Astrocyte (in vitro differentiated cells and primary cell): ENCODE data around the gene GNG2. TPM values are rescaled to one million over a fixed set of nuclear protein-coding genes. Genes with fewer than 3 reads are reported as not detected.

Experiments used
- DNase-seq: peaks from one replicate; pipeline ENCODE4 v3.0.0-alpha.2; 2010; ENCODE audit warnings: low read depth
- FAIRE-seq: peaks from 2 replicates; lab custom pipeline; 2011; peaks lifted over from hg19 to GRCh38; lab: Jason Lieb, UNC
- H2AFZ ChIP-seq: 2 replicates; pipeline ENCODE4 v1.6.0; 2012; ENCODE audit warnings: low read depth, low read length, inconsistent platforms
- H3K27ac ChIP-seq: 2 replicates; pipeline ENCODE4 v1.5.1; 2011; ENCODE audit warnings: low read depth, low read length, inconsistent platforms
- H3K27me3 ChIP-seq: 2 replicates; pipeline ENCODE4 v1.6.0; 2011; ENCODE audit warnings: low read length, inconsistent platforms; ENCODE audit not compliant: insufficient read depth
- H3K36me3 ChIP-seq: 2 replicates; pipeline ENCODE4 v1.5.1; 2011; ENCODE audit warnings: low read length, inconsistent platforms; ENCODE audit not compliant: insufficient read depth
- H3K4me1 ChIP-seq: 2 replicates; pipeline ENCODE4 v1.5.1; 2011; ENCODE audit warnings: low read length, inconsistent platforms; ENCODE audit not compliant: insufficient read depth
- H3K4me2 ChIP-seq: 2 replicates; pipeline ENCODE4 v1.6.0; 2012; ENCODE audit warnings: low read length, inconsistent platforms
- H3K4me3 ChIP-seq: 2 replicates; pipeline ENCODE4 v1.5.1; 2011; ENCODE audit warnings: low read depth, mild to moderate bottlenecking, low read length, inconsistent platforms; ENCODE audit not compliant: insufficient read depth
- H3K79me2 ChIP-seq: 2 replicates; pipeline ENCODE4 v1.6.0; 2012; ENCODE audit warnings: mild to moderate bottlenecking, low read length, inconsistent platforms; ENCODE audit not compliant: insufficient read depth
- H3K9ac ChIP-seq: 2 replicates; pipeline ENCODE4 v1.6.0; 2012; ENCODE audit warnings: mild to moderate bottlenecking, low read length, inconsistent platforms
- H3K9me3 ChIP-seq: 2 replicates; pipeline ENCODE4 v1.5.1; 2012; ENCODE audit warnings: low read depth, mild to moderate bottlenecking, low read length, inconsistent platforms; ENCODE audit not compliant: insufficient read depth
- H4K20me1 ChIP-seq: 2 replicates; pipeline ENCODE4 v1.6.0; 2012; ENCODE audit warnings: low read length, inconsistent platforms; ENCODE audit not compliant: insufficient read depth
- H3K27ac Mint-ChIP-seq: one replicate; pipeline ENCODE4 v1.8.0; 2021; ENCODE audit warnings: mild to moderate bottlenecking, mixed read lengths; ENCODE audit not compliant: unreplicated experiment
- H3K27me3 Mint-ChIP-seq: one replicate; pipeline ENCODE4 v1.8.0; 2021; ENCODE audit warnings: low read depth, mixed read lengths; ENCODE audit not compliant: unreplicated experiment
- H3K36me3 Mint-ChIP-seq: one replicate; pipeline ENCODE4 v1.8.0; 2021; ENCODE audit warnings: low read depth, mixed read lengths; ENCODE audit not compliant: unreplicated experiment
- H3K4me1 Mint-ChIP-seq: one replicate; pipeline ENCODE4 v1.8.0; 2021; ENCODE audit warnings: low read depth, mixed read lengths; ENCODE audit not compliant: unreplicated experiment
- H3K4me3 Mint-ChIP-seq: one replicate; pipeline ENCODE4 v1.8.0; 2021; ENCODE audit warnings: mild to moderate bottlenecking, moderate library complexity, mixed read lengths; ENCODE audit not compliant: unreplicated experiment
- H3K9me3 Mint-ChIP-seq: one replicate; pipeline ENCODE4 v1.8.0; 2021; ENCODE audit warnings: mild to moderate bottlenecking, mixed read lengths; ENCODE audit not compliant: unreplicated experiment
- EZH2 ChIP-seq: IDR thresholded peaks from 2 replicates; pipeline ENCODE4 v1.6.1; 2012; ENCODE audit warnings: mild to moderate bottlenecking, low read length, inconsistent platforms; ENCODE audit not compliant: insufficient read depth
- total RNA-seq: library from RNA; stranded (reverse); gene quantifications from 2 replicates; pipeline ENCODE4 v1.2.1, GENCODE V29; 2021
- TF ChIP-seq, protein P1 (sequence below): IDR thresholded peaks from 2 replicates; pipeline ENCODE4 v1.5.1; 2011; ENCODE audit warnings: low read depth, mild to moderate bottlenecking, inconsistent platforms, low read length, moderate library complexity; ENCODE audit not compliant: insufficient read depth

The GNG2 gene
- total RNA-seq, 1 donor from 2014 or later, result 7.3 TPM

DNA sequence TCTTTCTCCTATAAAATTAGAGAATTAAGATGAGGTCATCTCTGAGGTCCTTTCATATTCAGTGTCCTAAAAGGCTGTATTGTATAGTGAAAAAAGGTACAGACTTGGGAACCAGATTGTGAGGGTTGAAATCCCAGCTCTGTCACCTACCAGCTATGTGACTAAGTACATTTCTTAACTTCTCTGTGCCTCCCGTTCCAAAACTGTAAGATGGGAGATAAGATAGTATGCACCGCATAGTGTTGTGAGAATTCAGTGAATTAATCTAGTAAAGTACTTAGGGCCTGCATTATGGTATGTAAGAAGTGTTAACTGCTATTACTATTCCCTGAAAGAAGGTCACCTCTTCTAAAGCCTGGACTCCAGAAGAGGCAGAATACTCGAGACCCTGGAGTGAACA is 60.6 kb downstream of the GNG2 start:
- H3K4me3 Mint-ChIP-seq, result no peak overlapping the region
- H3K4me1 Mint-ChIP-seq, result peaks cover 8% of the 10 kb centered on the region
- Histone ChIP-seq H3K36me3 (no peaks in the 10 kb centered on the region), H3K79me2 (no peaks in the 10 kb centered on the region), H3K9ac (no peak overlapping the region), H4K20me1 (no peaks in the 10 kb centered on the region), H3K27ac (no peak overlapping the region), H2AFZ (no peak overlapping the region), H3K27me3 (no peaks in the 10 kb centered on the region), H3K4me2 (no peak overlapping the region), H3K4me1 (peaks cover 8% of the 10 kb centered on the region), H3K4me3 (no peak overlapping the region), H3K9me3 (no peaks in the 10 kb centered on the region)
- H3K9me3 Mint-ChIP-seq, result no peaks in the 10 kb centered on the region
- DNase-seq, result peak; percentile 20
- H3K36me3 Mint-ChIP-seq, result no peaks in the 10 kb centered on the region
- H3K27me3 Mint-ChIP-seq, result no peaks in the 10 kb centered on the region
- TF ChIP-seq, protein P1, sequence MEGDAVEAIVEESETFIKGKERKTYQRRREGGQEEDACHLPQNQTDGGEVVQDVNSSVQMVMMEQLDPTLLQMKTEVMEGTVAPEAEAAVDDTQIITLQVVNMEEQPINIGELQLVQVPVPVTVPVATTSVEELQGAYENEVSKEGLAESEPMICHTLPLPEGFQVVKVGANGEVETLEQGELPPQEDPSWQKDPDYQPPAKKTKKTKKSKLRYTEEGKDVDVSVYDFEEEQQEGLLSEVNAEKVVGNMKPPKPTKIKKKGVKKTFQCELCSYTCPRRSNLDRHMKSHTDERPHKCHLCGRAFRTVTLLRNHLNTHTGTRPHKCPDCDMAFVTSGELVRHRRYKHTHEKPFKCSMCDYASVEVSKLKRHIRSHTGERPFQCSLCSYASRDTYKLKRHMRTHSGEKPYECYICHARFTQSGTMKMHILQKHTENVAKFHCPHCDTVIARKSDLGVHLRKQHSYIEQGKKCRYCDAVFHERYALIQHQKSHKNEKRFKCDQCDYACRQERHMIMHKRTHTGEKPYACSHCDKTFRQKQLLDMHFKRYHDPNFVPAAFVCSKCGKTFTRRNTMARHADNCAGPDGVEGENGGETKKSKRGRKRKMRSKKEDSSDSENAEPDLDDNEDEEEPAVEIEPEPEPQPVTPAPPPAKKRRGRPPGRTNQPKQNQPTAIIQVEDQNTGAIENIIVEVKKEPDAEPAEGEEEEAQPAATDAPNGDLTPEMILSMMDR, result no peak
- no peak for TF ChIP-seq EZH2
- H3K27ac Mint-ChIP-seq, result no peak overlapping the region
- no peak for FAIRE-seq

DNA sequence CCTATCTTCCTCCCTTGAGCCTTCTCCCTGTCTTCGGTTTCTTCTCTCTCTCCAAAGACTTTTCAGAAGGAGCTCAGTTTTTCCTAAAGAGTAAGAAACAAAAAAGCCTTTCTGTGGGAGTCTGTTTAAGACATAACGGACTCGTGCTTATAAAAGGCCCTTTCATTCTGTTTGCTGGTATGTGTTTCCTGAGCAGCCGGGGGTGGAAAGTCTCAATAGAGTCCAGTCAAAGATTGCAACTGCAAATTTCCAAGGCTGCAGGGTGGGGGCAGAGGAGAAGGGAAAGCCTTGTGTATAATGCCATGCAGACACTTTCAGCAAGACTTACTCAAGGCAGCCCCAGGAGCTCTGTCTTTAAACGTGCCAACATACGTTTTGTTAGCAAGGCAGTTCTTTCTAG is 62.2 kb downstream of the GNG2 start:
- H3K36me3 ChIP-seq, result no peaks in the 10 kb centered on the region
- FAIRE-seq (no peak), DNase-seq (peak; percentile 36)
- no peaks in the 10 kb centered on the region for H3K9me3 ChIP-seq
- no peaks in the 10 kb centered on the region for H3K9me3 Mint-ChIP-seq
- H3K4me3 Mint-ChIP-seq, result no peak overlapping the region
- TF ChIP-seq, protein P1, result no peak
- no peak for TF ChIP-seq EZH2
- peaks cover 8% of the 10 kb centered on the region for H3K4me1 Mint-ChIP-seq
- no peaks in the 10 kb centered on the region for H3K27me3 ChIP-seq
- peak overlapping the region; percentile 76 for H3K4me2 ChIP-seq
- H3K27ac ChIP-seq, result no peak overlapping the region
- H3K27me3 Mint-ChIP-seq, result no peaks in the 10 kb centered on the region
- peak overlapping the region; percentile 90 for H3K27ac Mint-ChIP-seq
- no peaks in the 10 kb centered on the region for H3K79me2 ChIP-seq
- H3K4me1 ChIP-seq, result peaks cover 8% of the 10 kb centered on the region
- no peaks in the 10 kb centered on the region for H3K36me3 Mint-ChIP-seq
- H3K9ac ChIP-seq, result peak overlapping the region; percentile 44
- peak overlapping the region; percentile 38 for H2AFZ ChIP-seq
- peak overlapping the region; percentile 11 for H3K4me3 ChIP-seq
- H4K20me1 ChIP-seq, result no peaks in the 10 kb centered on the region

DNA sequence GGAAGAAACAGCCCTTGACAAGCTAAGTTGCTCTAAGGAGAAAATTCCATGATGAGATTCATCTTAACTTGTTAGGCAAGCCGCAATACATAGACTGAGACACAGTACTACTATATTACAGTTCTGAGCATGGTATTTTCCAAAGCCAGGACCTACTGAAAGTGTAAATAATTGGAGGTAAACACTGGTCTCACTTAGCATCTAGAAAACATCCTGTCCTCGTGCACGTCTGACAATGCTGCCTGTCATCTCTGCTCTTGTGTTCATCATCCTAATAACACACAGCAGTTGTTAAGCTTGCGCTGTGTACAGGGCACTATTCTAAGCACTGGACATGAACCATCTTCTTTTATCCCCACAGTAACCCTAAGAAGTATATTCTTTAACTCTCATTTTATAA is 64.2 kb downstream of the GNG2 start:
- FAIRE-seq (peak; percentile 23), DNase-seq (no peak)
- no peaks in the 10 kb centered on the region for H3K9me3 ChIP-seq
- no peaks in the 10 kb centered on the region for H3K36me3 ChIP-seq
- Mint-ChIP-seq H3K36me3 (no peaks in the 10 kb centered on the region), H3K27ac (no peak overlapping the region), H3K9me3 (no peaks in the 10 kb centered on the region), H3K4me1 (peaks cover 12% of the 10 kb centered on the region), H3K4me3 (no peak overlapping the region), H3K27me3 (no peaks in the 10 kb centered on the region)
- TF ChIP-seq, protein P1, result no peak
- TF ChIP-seq EZH2, result no peak
- H2AFZ ChIP-seq, result no peak overlapping the region
- peaks cover 15% of the 10 kb centered on the region for H3K4me1 ChIP-seq
- H4K20me1 ChIP-seq, result no peaks in the 10 kb centered on the region
- no peak overlapping the region for H3K4me2 ChIP-seq
- H3K4me3 ChIP-seq, result no peak overlapping the region
- no peak overlapping the region for H3K27ac ChIP-seq
- H3K79me2 ChIP-seq, result no peaks in the 10 kb centered on the region
- no peaks in the 10 kb centered on the region for H3K27me3 ChIP-seq
- H3K9ac ChIP-seq, result no peak overlapping the region
